GM23248 (cell line): ENCODE results near the gene CCDC86.

Source experiments
- EZH2 ChIP-seq: fragments of 200-600 bp; sonication (generic); IDR thresholded peaks from 2 replicates; pipeline ENCODE4 v1.6.1; 2018; ENCODE audit warnings: antibody characterized with exemption, mild to moderate bottlenecking; ENCODE audit not compliant: insufficient read depth, poor library complexity, severe bottlenecking
- EZH2phosphoT487 ChIP-seq: fragments of 200-600 bp; sonication (generic); IDR thresholded peaks from 2 replicates; pipeline ENCODE4 v1.6.1; 2018; ENCODE audit warnings: antibody characterized with exemption, moderate library complexity, mild to moderate bottlenecking, low read depth; ENCODE audit not compliant: insufficient read depth

- TF ChIP-seq EZH2 = no peak
- no peak for TF ChIP-seq EZH2phosphoT487
These were observed 25.3 kb downstream of the CCDC86 start, which contains the start of gene ZP1 for GRCh38 chr11:60866911-60867870.
